Measurements from ENCODE around the gene GAGE12C.
"Not testable (repeated sequence)": the region's sequence is repeated elsewhere in the genome, so short reads cannot be mapped to it uniquely, and the experiment has no call there.

GAGE12C gene

GRCh38 chrX:49531877-49532276 lies at the start of gene GAGE12C:
Gene GAGE12C, plus strand, starts transcription at chrX:49532177. Its CDS starts 1,155 bp downstream, at chrX:49533332.
- H3K36me3 ChIP-seq (ENCODE audit: insufficient read depth, low read length); H3K9me3 ChIP-seq (ENCODE audit: low read length); H3K4me1 ChIP-seq (ENCODE audit: insufficient read depth, low read length); H3K9ac ChIP-seq (ENCODE audit: low read length); H3K27ac ChIP-seq (ENCODE audit: low read depth, low read length); H3K27me3 ChIP-seq (ENCODE audit: control insufficient read depth in 1 of 2, insufficient read depth in 2 of 2, low read length in 2 of 2); H3K4me3 ChIP-seq (ENCODE audit: low read depth in 1 of 2, low read length in 2 of 2): not testable (repeated sequence)

- H3K9me3 ChIP-seq (ENCODE audit: low read length); H3K36me3 ChIP-seq (ENCODE audit: insufficient read depth, low read length); H3K27me3 ChIP-seq (ENCODE audit: control insufficient read depth in 1 of 2, insufficient read depth in 2 of 2, low read length in 2 of 2); H3K4me1 ChIP-seq (ENCODE audit: insufficient read depth, low read length); H3K9ac ChIP-seq (ENCODE audit: low read length); H3K27ac ChIP-seq (ENCODE audit: low read depth, low read length); H3K4me3 ChIP-seq (ENCODE audit: low read depth in 1 of 2, low read length in 2 of 2): not testable (repeated sequence)
These were observed 9.5 kb downstream of the GAGE12C start, which contains the start of gene GAGE12D for GRCh38 chrX:49541433-49541832. Gene GAGE12D, plus strand, starts transcription at chrX:49541733. Its CDS starts 1,155 bp downstream, at chrX:49542888.

GRCh38 chrX:49550989-49551388 lies 19.0 kb downstream of the GAGE12C start, which contains the start of gene GAGE12E:
Gene GAGE12E, plus strand, starts transcription at chrX:49551289. Its CDS starts 1,155 bp downstream, at chrX:49552444.
- H3K9ac ChIP-seq (ENCODE audit: low read length); H3K9me3 ChIP-seq (ENCODE audit: low read length); H3K36me3 ChIP-seq (ENCODE audit: insufficient read depth, low read length); H3K27ac ChIP-seq (ENCODE audit: low read depth, low read length); H3K4me1 ChIP-seq (ENCODE audit: insufficient read depth, low read length); H3K4me3 ChIP-seq (ENCODE audit: low read depth in 1 of 2, low read length in 2 of 2); H3K27me3 ChIP-seq (ENCODE audit: control insufficient read depth in 1 of 2, insufficient read depth in 2 of 2, low read length in 2 of 2): not testable (repeated sequence)

- H3K36me3 ChIP-seq (ENCODE audit: insufficient read depth, low read length); H3K27me3 ChIP-seq (ENCODE audit: control insufficient read depth in 1 of 2, insufficient read depth in 2 of 2, low read length in 2 of 2); H3K4me1 ChIP-seq (ENCODE audit: insufficient read depth, low read length); H3K9ac ChIP-seq (ENCODE audit: low read length); H3K9me3 ChIP-seq (ENCODE audit: low read length); H3K27ac ChIP-seq (ENCODE audit: low read depth, low read length); H3K4me3 ChIP-seq (ENCODE audit: low read depth in 1 of 2, low read length in 2 of 2): not testable (repeated sequence)
These were observed 28.6 kb downstream of the GAGE12C start, which contains the start of gene GAGE12F for GRCh38 chrX:49560542-49560941. Gene GAGE12F, plus strand, starts transcription at chrX:49560842. Its CDS starts 1,155 bp downstream, at chrX:49561997.

- H3K27ac ChIP-seq (ENCODE audit: low read depth, low read length); H3K4me3 ChIP-seq (ENCODE audit: low read depth in 1 of 2, low read length in 2 of 2); H3K4me1 ChIP-seq (ENCODE audit: insufficient read depth, low read length); H3K9me3 ChIP-seq (ENCODE audit: low read length); H3K9ac ChIP-seq (ENCODE audit: low read length); H3K27me3 ChIP-seq (ENCODE audit: control insufficient read depth in 1 of 2, insufficient read depth in 2 of 2, low read length in 2 of 2); H3K36me3 ChIP-seq (ENCODE audit: insufficient read depth, low read length): not testable (repeated sequence)
These were observed 36.8 kb downstream of the GAGE12C start for GRCh38 chrX:49568728-49569127.

- H3K4me1 ChIP-seq (ENCODE audit: insufficient read depth, low read length); H3K9ac ChIP-seq (ENCODE audit: low read length); H3K27me3 ChIP-seq (ENCODE audit: control insufficient read depth in 1 of 2, insufficient read depth in 2 of 2, low read length in 2 of 2); H3K36me3 ChIP-seq (ENCODE audit: insufficient read depth, low read length); H3K27ac ChIP-seq (ENCODE audit: low read depth, low read length); H3K4me3 ChIP-seq (ENCODE audit: low read depth in 1 of 2, low read length in 2 of 2); H3K9me3 ChIP-seq (ENCODE audit: low read length): not testable (repeated sequence)
These were observed 37.2 kb downstream of the GAGE12C start for GRCh38 chrX:49569152-49569551.

- not testable (repeated sequence) for H3K27me3 ChIP-seq (ENCODE audit: control insufficient read depth in 1 of 2, insufficient read depth in 2 of 2, low read length in 2 of 2); H3K4me1 ChIP-seq (ENCODE audit: insufficient read depth, low read length); H3K4me3 ChIP-seq (ENCODE audit: low read depth in 1 of 2, low read length in 2 of 2); H3K9ac ChIP-seq (ENCODE audit: low read length); H3K9me3 ChIP-seq (ENCODE audit: low read length); H3K27ac ChIP-seq (ENCODE audit: low read depth, low read length); H3K36me3 ChIP-seq (ENCODE audit: insufficient read depth, low read length)
These were observed 38.1 kb downstream of the GAGE12C start, which contains the start of gene GAGE12G for GRCh38 chrX:49570100-49570499. Gene GAGE12G, plus strand, starts transcription at chrX:49570400. Its CDS starts 1,155 bp downstream, at chrX:49571555.

GRCh38 chrX:49579649-49580048 lies 47.7 kb downstream of the GAGE12C start, which contains the start of gene GAGE12H:
Gene GAGE12H, plus strand, starts transcription at chrX:49579949. Its CDS starts 1,155 bp downstream, at chrX:49581104.
- H3K9ac ChIP-seq (ENCODE audit: low read length); H3K27me3 ChIP-seq (ENCODE audit: control insufficient read depth in 1 of 2, insufficient read depth in 2 of 2, low read length in 2 of 2); H3K27ac ChIP-seq (ENCODE audit: low read depth, low read length); H3K36me3 ChIP-seq (ENCODE audit: insufficient read depth, low read length); H3K4me1 ChIP-seq (ENCODE audit: insufficient read depth, low read length); H3K9me3 ChIP-seq (ENCODE audit: low read length); H3K4me3 ChIP-seq (ENCODE audit: low read depth in 1 of 2, low read length in 2 of 2): not testable (repeated sequence)
